Caco-2 (cell line): ENCODE results near the gene CIZ1. TPM values are rescaled to one million over a fixed set of nuclear protein-coding genes. Genes with fewer than 3 reads are reported as not detected.

Experiments
- BruUV-seq: library from RNA; stranded (reverse); fragments of 400-500 nt; replicated peaks from 2 replicates; lab custom pipeline; 2021; lab: Mats Ljungman, UMichigan
- CTCF ChIA-PET: fragments of 300-600 bp; sonication (Branson Sonifier 250); formaldehyde crosslinking; loops from one replicate; lab custom pipeline; 2022; ENCODE audit warnings: antibody characterized with exemption; lab: Charles Lee
- POLR2A ChIA-PET: fragments of 300-600 bp; sonication (Branson Sonifier 250); formaldehyde crosslinking; loops from one replicate; lab custom pipeline; 2022; ENCODE audit warnings: antibody characterized with exemption; lab: Charles Lee
- DNase-seq, 2 experiments: peaks; one replicate each; pipeline versions ENCODE4 v3.0.0 to v3.0.0-alpha.2; 2020 to 2022
- H3K27me3 ChIP-seq: replicated peaks from 2 replicates; pipeline ENCODE4 v1.6.0; 2011; ENCODE audit warnings: low read length; ENCODE audit not compliant: control insufficient read depth, insufficient read depth
- H3K36me3 ChIP-seq: 2 replicates; pipeline ENCODE4 v1.5.1; 2011; ENCODE audit warnings: low read length; ENCODE audit not compliant: control insufficient read depth, insufficient read depth
- H3K4me1 ChIP-seq: fragments of 250-450 bp; sonication (Bioruptor Pico); 2 replicates; pipeline ENCODE4 v1.5.1; 2020; ENCODE audit warnings: mild to moderate bottlenecking
- H3K4me3 ChIP-seq: 2 replicates; pipeline ENCODE4 v1.5.1; 2011; ENCODE audit warnings: low read depth, mild to moderate bottlenecking, control low read depth, low read length
- H3K9me3 ChIP-seq: fragments of 250-450 bp; sonication (Bioruptor Pico); 2 replicates; pipeline ENCODE4 v1.5.1; 2020; ENCODE audit warnings: mild to moderate bottlenecking, moderate library complexity
- H3K27ac Mint-ChIP-seq: one replicate; pipeline ENCODE4 v1.8.0; 2022; ENCODE audit warnings: mixed read lengths; ENCODE audit not compliant: unreplicated experiment
- H3K27me3 Mint-ChIP-seq: one replicate; pipeline ENCODE4 v1.8.0; 2022; ENCODE audit warnings: mixed read lengths; ENCODE audit not compliant: insufficient read depth, unreplicated experiment
- H3K36me3 Mint-ChIP-seq: one replicate; pipeline ENCODE4 v1.8.0; 2022; ENCODE audit warnings: mild to moderate bottlenecking, mixed read lengths; ENCODE audit not compliant: insufficient read depth, unreplicated experiment
- H3K4me1 Mint-ChIP-seq: one replicate; pipeline ENCODE4 v1.8.0; 2022; ENCODE audit warnings: low read depth, mixed read lengths; ENCODE audit not compliant: unreplicated experiment
- H3K4me3 Mint-ChIP-seq: one replicate; pipeline ENCODE4 v1.8.0; 2022; ENCODE audit warnings: mild to moderate bottlenecking, moderate library complexity, mixed read lengths; ENCODE audit not compliant: unreplicated experiment
- H3K9me3 Mint-ChIP-seq: one replicate; pipeline ENCODE4 v1.8.0; 2022; ENCODE audit warnings: mixed read lengths; ENCODE audit not compliant: unreplicated experiment
- intact Hi-C: fragments of 100-400 bp; cut with micrococcal nuclease; formaldehyde crosslinking; loops from one replicate; pipeline ENCODE4 v1.10.0; 2022; ENCODE audit not compliant: unreplicated experiment
- total RNA-seq: library from RNA; stranded (reverse); gene quantifications from 2 replicates; pipeline ENCODE4 v1.2.3, GENCODE V29; 2022
- TF ChIP-seq, protein P1 (sequence below), 2 experiments: fragments of 200-600 bp in 1 of 2; IDR thresholded peaks; 1 replicate in 1 of 2; 2 replicates in 1 of 2; pipeline versions ENCODE4 v1.5.1 to v1.8.0; 2011 to 2022; ENCODE audit warnings: antibody characterized with exemption in 1 of 2, control low read depth in 1 of 2, inconsistent platforms in 1 of 2, low read depth in 1 of 2, low read length in 1 of 2, mild to moderate bottlenecking in 1 of 2, moderate library complexity in 1 of 2; ENCODE audit not compliant: insufficient read depth in 1 of 2, severe bottlenecking in 1 of 2, unreplicated experiment in 1 of 2

Gene CIZ1
- total RNA-seq, 1 experiment from 2014 or later, result 187 TPM

DNA sequence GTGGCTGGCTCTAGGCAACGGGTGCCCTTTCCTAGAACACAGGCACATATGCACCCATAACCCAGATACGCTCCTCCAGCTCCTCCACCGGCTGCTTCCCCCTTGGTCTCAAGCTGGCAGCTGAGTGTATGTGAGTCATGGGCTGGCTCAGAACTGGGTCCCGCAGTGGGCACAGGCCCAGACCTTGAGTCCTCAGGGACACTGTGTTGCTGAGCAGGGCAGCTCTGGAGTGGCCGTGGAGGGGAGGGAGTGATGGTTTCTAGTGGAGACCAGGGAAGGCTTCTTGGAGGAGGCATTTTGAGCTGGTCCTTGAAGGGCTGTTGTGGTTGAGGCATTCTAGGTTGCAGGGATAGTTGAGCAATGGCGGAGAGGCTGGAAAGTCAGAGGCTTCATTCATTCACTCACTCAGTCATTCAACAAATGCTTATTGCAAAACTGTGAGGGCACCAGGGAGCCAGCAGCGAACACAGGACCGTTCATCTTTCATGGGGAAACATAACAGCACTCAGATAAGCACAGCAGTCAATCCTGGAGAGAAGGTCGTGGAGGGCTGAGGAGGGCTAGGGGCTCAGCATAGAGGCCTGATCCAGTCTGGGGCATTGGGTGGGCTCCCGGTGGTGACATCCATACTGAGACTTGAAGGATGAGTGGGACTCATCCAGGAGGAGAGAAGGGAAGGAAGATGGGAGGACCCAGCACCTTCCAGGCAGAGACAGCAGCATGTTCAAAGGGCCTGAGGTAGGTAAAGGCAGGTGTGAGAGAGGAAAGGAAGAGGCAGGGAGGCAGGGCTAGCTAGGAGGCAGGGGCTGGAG lies 29.0 kb downstream of the CIZ1 start:
- Histone ChIP-seq H3K4me3 (no peak overlapping the region), H3K9me3 (no peaks in the 10 kb centered on the region), H3K36me3 (no peaks in the 10 kb centered on the region; the same call in none of the 2 replicates), H3K4me1 (peaks cover 8% of the 10 kb centered on the region; the same call in 1 of the 2 replicates), H3K27me3 (no peaks in the 10 kb centered on the region)
- DNase-seq, result no peak
- ChIA-PET CTCF (no interaction called here), POLR2A (no interaction called here)
- no TSS peak for BruUV-seq
- intact Hi-C loops, result no loop called here
- peaks cover 47% of the 10 kb centered on the region for H3K36me3 Mint-ChIP-seq
- H3K4me1 Mint-ChIP-seq, result no peaks in the 10 kb centered on the region
- H3K9me3 Mint-ChIP-seq, result no peaks in the 10 kb centered on the region
- peak overlapping the region; percentile 35 for H3K27ac Mint-ChIP-seq
- peak overlapping the region; percentile 2 for H3K4me3 Mint-ChIP-seq
- TF ChIP-seq, protein P1, sequence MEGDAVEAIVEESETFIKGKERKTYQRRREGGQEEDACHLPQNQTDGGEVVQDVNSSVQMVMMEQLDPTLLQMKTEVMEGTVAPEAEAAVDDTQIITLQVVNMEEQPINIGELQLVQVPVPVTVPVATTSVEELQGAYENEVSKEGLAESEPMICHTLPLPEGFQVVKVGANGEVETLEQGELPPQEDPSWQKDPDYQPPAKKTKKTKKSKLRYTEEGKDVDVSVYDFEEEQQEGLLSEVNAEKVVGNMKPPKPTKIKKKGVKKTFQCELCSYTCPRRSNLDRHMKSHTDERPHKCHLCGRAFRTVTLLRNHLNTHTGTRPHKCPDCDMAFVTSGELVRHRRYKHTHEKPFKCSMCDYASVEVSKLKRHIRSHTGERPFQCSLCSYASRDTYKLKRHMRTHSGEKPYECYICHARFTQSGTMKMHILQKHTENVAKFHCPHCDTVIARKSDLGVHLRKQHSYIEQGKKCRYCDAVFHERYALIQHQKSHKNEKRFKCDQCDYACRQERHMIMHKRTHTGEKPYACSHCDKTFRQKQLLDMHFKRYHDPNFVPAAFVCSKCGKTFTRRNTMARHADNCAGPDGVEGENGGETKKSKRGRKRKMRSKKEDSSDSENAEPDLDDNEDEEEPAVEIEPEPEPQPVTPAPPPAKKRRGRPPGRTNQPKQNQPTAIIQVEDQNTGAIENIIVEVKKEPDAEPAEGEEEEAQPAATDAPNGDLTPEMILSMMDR (IDR thresholded peaks at IDR 0.05; ENCODE audit: insufficient read depth in 1 of 2, low read depth in 1 of 2, low read length in 1 of 2, severe bottlenecking in 1 of 2, unreplicated experiment in 1 of 2), result no peak
- H3K27me3 Mint-ChIP-seq, result no peaks in the 10 kb centered on the region

DNA sequence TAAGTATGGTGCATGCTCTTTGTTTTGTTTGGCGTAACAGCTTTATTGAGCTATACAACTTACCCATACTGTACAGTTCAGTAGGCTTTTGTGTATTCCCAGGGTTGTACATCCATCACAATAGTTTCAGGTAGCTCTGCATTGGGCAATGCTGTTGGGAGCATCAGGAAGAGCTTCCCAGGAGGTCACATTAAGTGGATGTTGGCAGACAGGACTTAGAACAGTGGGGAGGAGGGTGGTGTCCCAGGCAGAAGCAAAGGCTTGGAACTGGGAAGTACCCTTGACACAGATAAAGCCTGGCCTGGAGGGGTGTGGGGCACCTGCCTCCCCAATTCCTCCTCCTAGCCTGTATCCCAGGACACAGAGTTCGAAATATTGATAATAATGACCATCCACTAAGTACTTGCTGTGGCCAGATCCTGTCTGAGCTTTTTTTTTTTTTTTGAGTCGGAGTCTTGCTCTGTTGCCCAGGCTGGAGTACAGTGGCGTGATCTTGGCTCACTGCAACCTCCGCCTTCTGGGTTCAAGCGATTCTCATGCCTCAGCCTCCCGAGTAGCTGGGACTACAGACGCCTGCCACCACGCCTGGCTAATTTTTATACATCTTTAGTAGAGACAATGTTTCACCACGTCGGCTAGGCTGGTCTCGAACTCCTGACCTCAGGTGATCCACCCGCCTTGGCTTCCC lies 30.0 kb downstream of the CIZ1 start:
- Histone ChIP-seq H3K4me1 (peaks cover 8% of the 10 kb centered on the region; the same call in 1 of the 2 replicates), H3K36me3 (no peaks in the 10 kb centered on the region), H3K4me3 (peak overlapping the region; percentile 58; the same call in 1 of the 2 replicates), H3K9me3 (no peaks in the 10 kb centered on the region), H3K27me3 (no peaks in the 10 kb centered on the region)
- H3K4me1 Mint-ChIP-seq, result no peaks in the 10 kb centered on the region
- peak overlapping the region; percentile 81 for H3K4me3 Mint-ChIP-seq
- no peaks in the 10 kb centered on the region for H3K9me3 Mint-ChIP-seq
- intact Hi-C loops, result loop anchor here (2.0 kb wide), 1 partner anchor 33 kb away; no protein-coding TSS in a partner anchor
- H3K36me3 Mint-ChIP-seq, result peaks cover 36% of the 10 kb centered on the region
- TF ChIP-seq, protein P1 (IDR thresholded peaks at IDR 0.05; ENCODE audit: insufficient read depth in 1 of 2, low read depth in 1 of 2, low read length in 1 of 2, severe bottlenecking in 1 of 2, unreplicated experiment in 1 of 2), result no peak
- BruUV-seq, result no TSS peak
- no peaks in the 10 kb centered on the region for H3K27me3 Mint-ChIP-seq
- ChIA-PET CTCF (no interaction called here), POLR2A (interaction anchor here (1.6 kb wide), 1 partner anchor 29 kb away, joined by 5 read pairs; no protein-coding TSS in a partner anchor)
- H3K27ac Mint-ChIP-seq, result no peak overlapping the region
- DNase-seq, result no peak

DNA sequence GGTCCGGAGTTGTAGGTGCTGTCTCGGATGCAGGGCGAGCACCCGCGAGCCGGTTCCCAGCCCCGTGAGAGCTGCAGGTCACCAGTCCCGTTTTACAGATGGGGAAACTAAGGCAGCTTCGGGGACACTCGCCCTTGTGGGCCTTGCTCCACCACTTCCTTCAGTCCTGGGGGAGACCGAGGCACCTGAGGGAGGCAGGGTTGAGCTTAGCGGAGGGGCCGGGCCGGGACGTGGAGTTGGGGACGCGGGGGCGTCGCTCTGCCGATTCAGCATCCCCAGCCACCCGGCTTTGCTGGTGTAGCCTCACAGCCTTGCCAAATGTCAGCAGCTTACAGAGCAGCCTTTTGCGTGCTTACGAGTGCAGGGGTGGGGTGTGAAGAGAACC lies 30.8 kb downstream of the CIZ1 start:
- H3K4me3 Mint-ChIP-seq, result peak overlapping the region; percentile 81
- H3K36me3 Mint-ChIP-seq, result peaks cover 28% of the 10 kb centered on the region
- no peaks in the 10 kb centered on the region for H3K9me3 ChIP-seq
- no peaks in the 10 kb centered on the region for H3K36me3 ChIP-seq
- CTCF ChIA-PET, result interaction anchor here (0.5 to 1.1 kb wide), 9 partner anchors 10 to 398 kb away, joined by 3 to 4 read pairs (median 3); no protein-coding TSS in a partner anchor
- BruUV-seq, result no TSS peak
- intact Hi-C loops, result loop anchor here (2.0 kb wide), 1 partner anchor 32 kb away; no protein-coding TSS in a partner anchor
- peak overlapping the region; percentile 58 for H3K4me3 ChIP-seq
- H3K27me3 ChIP-seq, result no peaks in the 10 kb centered on the region
- POLR2A ChIA-PET, result interaction anchor here (1.4 to 1.6 kb wide), 2 partner anchors 30 to 32 kb away, joined by 5 read pairs; no protein-coding TSS in a partner anchor
- H3K27me3 Mint-ChIP-seq, result no peaks in the 10 kb centered on the region
- TF ChIP-seq, protein P1 (IDR thresholded peaks at IDR 0.05; ENCODE audit: insufficient read depth in 1 of 2, low read depth in 1 of 2, low read length in 1 of 2, severe bottlenecking in 1 of 2, unreplicated experiment in 1 of 2), result no peak
- H3K27ac Mint-ChIP-seq, result no peak overlapping the region
- no peaks in the 10 kb centered on the region for H3K9me3 Mint-ChIP-seq
- H3K4me1 Mint-ChIP-seq, result no peaks in the 10 kb centered on the region
- DNase-seq, result peak in 1 of 2 experiments; percentile 27
- H3K4me1 ChIP-seq, result peaks cover 8% of the 10 kb centered on the region; the same call in 1 of the 2 replicates
